Measurements from ENCODE around the gene ZP3.

DNA sequence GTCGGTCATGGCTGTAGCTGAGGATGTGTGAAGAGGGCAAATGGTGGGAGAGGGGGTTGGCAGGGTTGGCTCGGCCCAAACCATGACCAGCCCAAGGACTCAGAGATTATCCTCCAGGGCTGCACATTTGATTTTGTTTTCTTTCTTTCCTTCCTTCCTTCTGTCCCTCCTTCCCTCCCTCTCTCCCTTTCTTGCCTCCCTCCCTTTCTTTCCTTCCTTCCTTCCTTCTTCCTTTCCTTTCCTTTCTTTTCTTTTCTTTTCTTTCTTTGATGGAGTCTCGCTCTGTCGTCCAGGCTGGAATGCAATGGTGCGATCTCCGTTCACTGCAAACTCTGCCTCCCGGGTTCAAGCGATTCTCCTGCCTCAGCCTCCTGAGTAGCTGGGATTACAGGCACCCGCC lies 19.0 kb upstream of the ZP3 start:
- no peak for TF ChIP-seq EP300 (IDR thresholded peaks at IDR 0.05)
- TF ChIP-seq, protein P1, sequence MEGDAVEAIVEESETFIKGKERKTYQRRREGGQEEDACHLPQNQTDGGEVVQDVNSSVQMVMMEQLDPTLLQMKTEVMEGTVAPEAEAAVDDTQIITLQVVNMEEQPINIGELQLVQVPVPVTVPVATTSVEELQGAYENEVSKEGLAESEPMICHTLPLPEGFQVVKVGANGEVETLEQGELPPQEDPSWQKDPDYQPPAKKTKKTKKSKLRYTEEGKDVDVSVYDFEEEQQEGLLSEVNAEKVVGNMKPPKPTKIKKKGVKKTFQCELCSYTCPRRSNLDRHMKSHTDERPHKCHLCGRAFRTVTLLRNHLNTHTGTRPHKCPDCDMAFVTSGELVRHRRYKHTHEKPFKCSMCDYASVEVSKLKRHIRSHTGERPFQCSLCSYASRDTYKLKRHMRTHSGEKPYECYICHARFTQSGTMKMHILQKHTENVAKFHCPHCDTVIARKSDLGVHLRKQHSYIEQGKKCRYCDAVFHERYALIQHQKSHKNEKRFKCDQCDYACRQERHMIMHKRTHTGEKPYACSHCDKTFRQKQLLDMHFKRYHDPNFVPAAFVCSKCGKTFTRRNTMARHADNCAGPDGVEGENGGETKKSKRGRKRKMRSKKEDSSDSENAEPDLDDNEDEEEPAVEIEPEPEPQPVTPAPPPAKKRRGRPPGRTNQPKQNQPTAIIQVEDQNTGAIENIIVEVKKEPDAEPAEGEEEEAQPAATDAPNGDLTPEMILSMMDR (IDR thresholded peaks at IDR 0.05): no peak
- TF ChIP-seq POLR2AphosphoS5 (IDR thresholded peaks at IDR 0.05): no peak
